Breast epithelium (tissue), 3 donors: ENCODE measurements around the gene GMEB1.

Source experiments
- CTCF ChIP-seq, 3 donors: fragments of 450-650 bp; IDR thresholded peaks; one replicate each; pipeline ENCODE4 v1.5.1; 2016 to 2017; ENCODE audit warnings: antibody characterized with exemption in 3 of 3, mild to moderate bottlenecking in 3 of 3, moderate library complexity in 3 of 3
- POLR2A ChIP-seq: fragments of 450-650 bp; IDR thresholded peaks from one replicate; pipeline ENCODE4 v1.6.1; 2016; ENCODE audit warnings: antibody characterized with exemption, mild to moderate bottlenecking, moderate library complexity

GRCh38 chr1:28736450-28737306 lies 68.1 kb downstream of the GMEB1 start, which contains the start of gene YTHDF2:
- peak; percentile 69 to 95 (median 93) for TF ChIP-seq CTCF (IDR thresholded peaks at IDR 0.05)
- TF ChIP-seq POLR2A, result peak; percentile 77
